Measurements from ENCODE around the gene DNM1. TPM values are rescaled to one million over a fixed set of nuclear protein-coding genes. Genes with fewer than 3 reads are reported as not detected.

The DNM1 gene
- total and polyA plus RNA-seq, 4 donors: 0.29 to 5.9 (median 1.1) TPM

GRCh38 chr9:128233817-128234406 lies 30.7 kb downstream of the DNM1 start:
- Histone ChIP-seq H3K27me3 (ENCODE audit: control insufficient read depth in 4 of 4, insufficient read depth in 4 of 4, low read length in 3 of 4) (no peaks in the 10 kb centered on the region), H3K36me3 (ENCODE audit: control insufficient read depth in 4 of 4, insufficient read depth in 3 of 4, low read depth in 1 of 4, low read length in 3 of 4) (no peaks in the 10 kb centered on the region), H3K4me3 (ENCODE audit: low read depth in 1 of 3, low read length in 3 of 3) (no peak overlapping the region), H3K27ac (ENCODE audit: low read depth in 1 of 2, low read length in 2 of 2) (no peak overlapping the region), H3K4me1 (ENCODE audit: control insufficient read depth in 4 of 4, insufficient read depth in 4 of 4, low read length in 3 of 4) (no peaks in the 10 kb centered on the region), H3K9ac (ENCODE audit: low read depth in 1 of 2, low read length in 2 of 2) (no peak overlapping the region), H3K9me3 (ENCODE audit: control insufficient read depth in 4 of 4, low read length in 3 of 4) (no peaks in the 10 kb centered on the region)
- TF ChIP-seq HNF4A (conservative IDR thresholded peaks at IDR 0.05): no peak
- TF ChIP-seq CTCF (IDR thresholded peaks at IDR 0.05; ENCODE audit: low read depth, low read length, missing input control): no peak
- TF ChIP-seq ATF3 (IDR thresholded peaks at IDR 0.05): no peak
- no peak for TF ChIP-seq MAX (IDR thresholded peaks at IDR 0.05)
- TF ChIP-seq EGR1 (IDR thresholded peaks at IDR 0.05; ENCODE audit: low read depth in 2 of 2): no peak
- no peak for TF ChIP-seq YY1 (IDR thresholded peaks at IDR 0.05)
- no peak for TF ChIP-seq RAD21 (IDR thresholded peaks at IDR 0.05)
- TF ChIP-seq ZBTB33 (IDR thresholded peaks at IDR 0.05): no peak
- no peak for TF ChIP-seq FOXA2 (IDR thresholded peaks at IDR 0.05)
- TF ChIP-seq RXRA (IDR thresholded peaks at IDR 0.05): no peak
- no peak for TF ChIP-seq JUND (IDR thresholded peaks at IDR 0.05)
- TF ChIP-seq NR2F2 (IDR thresholded peaks at IDR 0.05): no peak
- TF ChIP-seq SP1 (IDR thresholded peaks at IDR 0.05): no peak
- no peak for TF ChIP-seq REST (IDR thresholded peaks at IDR 0.05)
- no peak for TF ChIP-seq FOXA1 (IDR thresholded peaks at IDR 0.05)
- no peak for TF ChIP-seq HNF4G (IDR thresholded peaks at IDR 0.05)
- TF ChIP-seq GABPA (IDR thresholded peaks at IDR 0.05 in 1 of 2, conservative IDR thresholded peaks at IDR 0.05 in 1 of 2): no peak
- TF ChIP-seq TAF1 (conservative IDR thresholded peaks at IDR 0.05): no peak
- DNase-seq (ENCODE audit: low spot score): no peak
- 87% methylated on average over 28 of the region's 28 CpGs for WGBS

Measured in liver (tissue), 9 donors.